CD8-positive, alpha-beta memory T cell (primary cell): ENCODE results near the gene CHRNB4. TPM values are rescaled to one million over a fixed set of nuclear protein-coding genes. Genes with fewer than 3 reads are reported as not detected.

Experiments used
- CTCF ChIA-PET: fragments of 350-600 bp; sonication (Branson Sonifier 250); formaldehyde crosslinking; loops from one replicate; lab custom pipeline; 2021; ENCODE audit warnings: antibody characterized with exemption; lab: Charles Lee
- POLR2A ChIA-PET: fragments of 350-600 bp; sonication (Branson Sonifier 250); formaldehyde crosslinking; loops from one replicate; lab custom pipeline; 2021; ENCODE audit warnings: antibody characterized with exemption; lab: Charles Lee
- DNase-seq, 5 donors: peaks; one replicate each; pipeline versions ENCODE4 v3.0.0 to v3.0.0-alpha.2; 2020 to 2022; ENCODE audit warnings: mixed read lengths in 1 of 5
- H3K27ac ChIP-seq: one replicate; pipeline ENCODE4 v1.7.0; 2013; ENCODE audit warnings: low read depth, mild to moderate bottlenecking, low read length, moderate library complexity
- H3K27me3 ChIP-seq: 2 replicates; pipeline ENCODE4 v1.7.0; 2013; ENCODE audit warnings: low read length, mild to moderate bottlenecking; ENCODE audit not compliant: insufficient read depth, poor library complexity, severe bottlenecking
- H3K36me3 ChIP-seq: 2 replicates; pipeline ENCODE4 v1.7.0; 2013; ENCODE audit warnings: mild to moderate bottlenecking, low read length, moderate library complexity; ENCODE audit not compliant: insufficient read depth
- H3K4me1 ChIP-seq: 2 replicates; pipeline ENCODE4 v1.7.0; 2013; ENCODE audit warnings: mild to moderate bottlenecking, low read length, moderate library complexity; ENCODE audit not compliant: insufficient read depth
- H3K4me3 ChIP-seq: 2 replicates; pipeline ENCODE4 v1.7.0; 2013; ENCODE audit warnings: mild to moderate bottlenecking, low read length
- H3K9me3 ChIP-seq: 2 replicates; pipeline ENCODE4 v1.7.0; 2013; ENCODE audit warnings: mild to moderate bottlenecking, low read length
- H3K27ac Mint-ChIP-seq, 8 donors: one replicate each; pipeline ENCODE4 v1.8.0; 2020 to 2021; ENCODE audit warnings: mixed read lengths in 8 of 8, mild to moderate bottlenecking in 6 of 8, inconsistent platforms in 3 of 8, moderate library complexity in 3 of 8
- H3K27me3 Mint-ChIP-seq, 2 donors: one replicate each; pipeline ENCODE4 v1.8.0; 2020 to 2021; ENCODE audit warnings: mixed read lengths in 2 of 2, mild to moderate bottlenecking in 1 of 2, moderate library complexity in 1 of 2
- H3K36me3 Mint-ChIP-seq, 3 donors: one replicate each; pipeline ENCODE4 v1.8.0; 2020 to 2021; ENCODE audit warnings: mixed read lengths in 3 of 3, inconsistent platforms in 1 of 3, mild to moderate bottlenecking in 1 of 3
- H3K4me1 Mint-ChIP-seq, 3 donors: one replicate each; pipeline ENCODE4 v1.8.0; 2020 to 2021; ENCODE audit warnings: mixed read lengths in 3 of 3, inconsistent platforms in 1 of 3, mild to moderate bottlenecking in 1 of 3
- H3K4me3 Mint-ChIP-seq, 7 donors: one replicate each; pipeline ENCODE4 v1.8.0; 2020 to 2021; ENCODE audit warnings: mixed read lengths in 7 of 7, mild to moderate bottlenecking in 6 of 7, moderate library complexity in 4 of 7, inconsistent platforms in 2 of 7
- H3K9me3 Mint-ChIP-seq, 5 donors: one replicate each; pipeline ENCODE4 v1.8.0; 2020 to 2022; ENCODE audit warnings: mixed read lengths in 5 of 5, mild to moderate bottlenecking in 3 of 5, moderate library complexity in 2 of 5, inconsistent platforms in 1 of 5
- polyA plus RNA-seq: library from polyadenylated mRNA; unstranded; fragments of 300-500 nt; fragmentation: Illumina TruSeq; gene quantifications from one replicate; pipeline ENCODE4 v1.2.3, GENCODE V29; 2021
- total RNA-seq, 2 experiments: library from RNA; stranded (reverse); gene quantifications; one replicate each; pipeline ENCODE4 v1.2.3, GENCODE V29; 2021

The CHRNB4 gene
- total and polyA plus RNA-seq, 3 experiments from 2014 or later: not detected

DNA sequence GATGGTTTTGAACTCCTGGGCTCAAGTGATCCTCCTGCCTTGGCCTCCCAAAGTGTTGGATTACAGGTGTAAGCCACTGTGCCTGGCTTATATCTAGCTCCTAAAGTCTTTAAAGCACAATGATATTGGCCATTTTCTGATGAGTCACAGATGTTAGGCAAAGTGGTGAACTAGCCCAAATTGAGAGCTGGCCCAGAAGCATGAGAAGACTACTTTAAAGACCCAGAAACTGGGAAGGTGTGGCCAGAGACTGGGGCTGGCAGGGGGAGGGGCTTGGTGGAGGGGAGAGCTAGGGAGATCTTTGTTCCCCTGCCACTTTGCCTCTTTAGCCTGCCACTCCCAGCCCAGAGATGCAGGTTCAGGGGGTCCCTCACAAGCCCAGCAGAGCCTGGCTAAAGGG, 41.8 kb downstream of the CHRNB4 start:
- Histone ChIP-seq H3K4me3 (no peak overlapping the region), H3K27ac (no peak overlapping the region), H3K4me1 (no peaks in the 10 kb centered on the region), H3K9me3 (no peaks in the 10 kb centered on the region), H3K36me3 (no peaks in the 10 kb centered on the region), H3K27me3 (no peaks in the 10 kb centered on the region)
- Mint-ChIP-seq H3K9me3 (no peaks in the 10 kb centered on the region), H3K4me1 (no peaks in the 10 kb centered on the region), H3K36me3 (peaks cover 0 to 4% (median 0%) of the 10 kb centered on the region in 3 donors), H3K4me3 (no peak overlapping the region), H3K27me3 (peaks cover 15 to 33% of the 10 kb centered on the region in 2 donors), H3K27ac (no peak overlapping the region)
- POLR2A ChIA-PET: no interaction called here
- no peak for DNase-seq
- CTCF ChIA-PET: no interaction called here

DNA sequence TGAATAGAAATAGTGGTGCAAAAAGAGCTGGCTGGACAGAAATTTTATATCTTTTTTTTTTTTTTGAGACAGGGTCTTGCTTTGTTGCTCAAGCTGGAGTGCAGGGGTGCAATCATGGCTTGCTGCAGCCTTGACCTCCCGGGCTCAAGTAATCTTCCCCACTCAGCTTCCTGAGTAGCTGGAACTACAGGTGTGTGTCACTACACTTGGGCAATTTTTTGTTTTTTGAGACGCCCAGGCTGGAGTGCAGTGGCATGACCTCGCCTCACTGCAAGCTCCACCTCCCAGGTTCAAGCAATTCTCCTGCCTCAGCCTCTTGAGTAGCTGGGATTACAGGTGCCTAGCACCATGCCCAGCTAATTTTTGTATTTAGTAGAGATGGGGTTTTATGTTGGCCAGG, 42.7 kb downstream of the CHRNB4 start:
- H3K27me3 ChIP-seq: no peaks in the 10 kb centered on the region
- ChIA-PET POLR2A (no interaction called here), CTCF (no interaction called here)
- no peaks in the 10 kb centered on the region for H3K9me3 Mint-ChIP-seq
- no peak overlapping the region for H3K27ac Mint-ChIP-seq
- no peaks in the 10 kb centered on the region for H3K4me1 ChIP-seq
- H3K9me3 ChIP-seq: no peaks in the 10 kb centered on the region
- no peak overlapping the region for H3K4me3 Mint-ChIP-seq
- H3K4me3 ChIP-seq: no peak overlapping the region
- no peak overlapping the region for H3K27ac ChIP-seq
- no peak for DNase-seq
- H3K27me3 Mint-ChIP-seq: peaks cover 8 to 25% of the 10 kb centered on the region in 2 donors
- H3K4me1 Mint-ChIP-seq: no peaks in the 10 kb centered on the region
- peaks cover 0 to 4% (median 0%) of the 10 kb centered on the region in 3 donors for H3K36me3 Mint-ChIP-seq
- no peaks in the 10 kb centered on the region for H3K36me3 ChIP-seq

GRCh38 chr15:78597583-78597982, 43.4 kb downstream of the CHRNB4 start:
- ChIA-PET POLR2A (no interaction called here), CTCF (no interaction called here)
- Mint-ChIP-seq H3K4me1 (no peaks in the 10 kb centered on the region), H3K27me3 (peaks cover 3 to 17% of the 10 kb centered on the region in 2 donors), H3K27ac (no peak overlapping the region), H3K36me3 (peaks cover 0 to 4% (median 0%) of the 10 kb centered on the region in 3 donors), H3K9me3 (no peaks in the 10 kb centered on the region), H3K4me3 (no peak overlapping the region)
- Histone ChIP-seq H3K9me3 (no peaks in the 10 kb centered on the region), H3K27ac (no peak overlapping the region), H3K4me1 (no peaks in the 10 kb centered on the region), H3K36me3 (no peaks in the 10 kb centered on the region), H3K4me3 (no peak overlapping the region), H3K27me3 (no peaks in the 10 kb centered on the region)
- DNase-seq: no peak

GRCh38 chr15:78574944-78575343, 66.1 kb downstream of the CHRNB4 start:
- H3K27ac Mint-ChIP-seq: no peak overlapping the region
- peaks cover 5 to 13% of the 10 kb centered on the region in 2 donors for H3K27me3 Mint-ChIP-seq
- Histone ChIP-seq H3K27me3 (no peaks in the 10 kb centered on the region), H3K4me3 (no peak overlapping the region), H3K9me3 (no peaks in the 10 kb centered on the region), H3K36me3 (no peaks in the 10 kb centered on the region), H3K4me1 (no peaks in the 10 kb centered on the region), H3K27ac (no peak overlapping the region)
- ChIA-PET POLR2A (no interaction called here), CTCF (interaction anchor here (0.8 kb wide), 1 partner anchor 13 kb away, joined by 5 read pairs; no protein-coding TSS in a partner anchor)
- no peaks in the 10 kb centered on the region for H3K9me3 Mint-ChIP-seq
- no peak overlapping the region for H3K4me3 Mint-ChIP-seq
- no peak for DNase-seq
- H3K4me1 Mint-ChIP-seq: no peaks in the 10 kb centered on the region
- no peaks in the 10 kb centered on the region for H3K36me3 Mint-ChIP-seq

Other genes with a start within 250 kb of the CHRNB4 start
- gene IREB2, start 203.0 kb downstream of the CHRNB4 start, total RNA-seq: 10 to 100 TPM; 62.2 to 69.3 TPM
- 18.5 TPM for gene IREB2, start 203.0 kb downstream of the CHRNB4 start, polyA plus RNA-seq
- under 1 TPM; 0.82 to 0.94 TPM for gene HYKK, start 133.6 kb downstream of the CHRNB4 start, total RNA-seq
- 2.0 TPM for gene HYKK, start 133.6 kb downstream of the CHRNB4 start, polyA plus RNA-seq
- gene PSMA4, start 100.8 kb downstream of the CHRNB4 start, total RNA-seq: 100 to 1,000 TPM; 228 to 239 TPM
- gene PSMA4, start 100.8 kb downstream of the CHRNB4 start, polyA plus RNA-seq: 232 TPM
- 1 to 10 TPM; 8.4 to 8.9 TPM for gene CHRNA5, start 75.7 kb downstream of the CHRNB4 start, total RNA-seq
- gene CHRNA5, start 75.7 kb downstream of the CHRNB4 start, polyA plus RNA-seq: 0.89 TPM
- not detected for gene CHRNA3, start 20.2 kb downstream of the CHRNB4 start, total RNA-seq
- not detected for gene CHRNA3, start 20.2 kb downstream of the CHRNB4 start, polyA plus RNA-seq
- gene ADAMTS7, start 170.3 kb upstream of the CHRNB4 start, total RNA-seq: under 1 TPM; 0.07 to 0.13 TPM
- not detected for gene ADAMTS7, start 170.3 kb upstream of the CHRNB4 start, polyA plus RNA-seq
- 100 to 1,000 TPM; 243 to 269 TPM for gene MORF4L1, start 231.7 kb upstream of the CHRNB4 start, total RNA-seq
- 272 TPM for gene MORF4L1, start 231.7 kb upstream of the CHRNB4 start, polyA plus RNA-seq